GM12891 (cell line): ENCODE results near the gene DLL3.

Experiments
- DNase-seq: peaks from one replicate; pipeline ENCODE4 v3.0.0; 2011; ENCODE audit warnings: low spot score; ENCODE audit not compliant: insufficient read length
- FAIRE-seq: peaks from 2 replicates; lab custom pipeline; 2011; peaks lifted over from hg19 to GRCh38; lab: Jason Lieb, UNC
- PAX5 ChIP-seq: IDR thresholded peaks from 2 replicates; pipeline ENCODE4 v1.6.1; 2011; ENCODE audit warnings: low read length, moderate library complexity, mild to moderate bottlenecking; ENCODE audit not compliant: insufficient read depth, severe bottlenecking
- POLR2A ChIP-seq: IDR thresholded peaks from 2 replicates; pipeline ENCODE4 v1.6.1; 2011; ENCODE audit warnings: low read depth, low read length, control low read depth
- POLR2AphosphoS5 ChIP-seq: IDR thresholded peaks from 2 replicates; pipeline ENCODE4 v1.6.1; 2011; ENCODE audit warnings: low read depth, low read length, control low read depth
- POU2F2 ChIP-seq: IDR thresholded peaks from 2 replicates; pipeline ENCODE4 v1.6.1; 2011; ENCODE audit warnings: low read depth, mild to moderate bottlenecking, control low read depth, low read length, moderate library complexity
- SPI1 ChIP-seq: IDR thresholded peaks from 2 replicates; pipeline ENCODE4 v1.6.1; 2011; ENCODE audit warnings: low read depth, low read length, control low read depth
- TAF1 ChIP-seq: IDR thresholded peaks from 2 replicates; pipeline ENCODE4 v1.6.1; 2011; ENCODE audit warnings: low read depth, low read length, control low read depth

The DLL3 gene

GRCh38 chr19:39550197-39550596, 51.5 kb downstream of the DLL3 start:
- TF ChIP-seq SPI1: no peak
- TF ChIP-seq POLR2A: no peak
- TF ChIP-seq POLR2AphosphoS5: no peak
- no peak for TF ChIP-seq PAX5
- TF ChIP-seq TAF1: no peak
- no peak for TF ChIP-seq POU2F2
- DNase-seq (no peak), FAIRE-seq (no peak)

GRCh38 chr19:39553082-39553652, 54.4 kb downstream of the DLL3 start:
- DNase-seq (no peak), FAIRE-seq (no peak)
- TF ChIP-seq SPI1 (no peak), POLR2AphosphoS5 (no peak), POU2F2 (no peak), PAX5 (no peak), POLR2A (no peak), TAF1 (no peak)

GRCh38 chr19:39554701-39555311, 56.1 kb downstream of the DLL3 start:
- no peak for TF ChIP-seq POU2F2
- no peak for DNase-seq
- FAIRE-seq: no peak

- no peak for DNase-seq
- TF ChIP-seq POLR2A (no peak), SPI1 (peak; percentile 57; the same call in 1 of the 2 replicates)
- FAIRE-seq: no peak
These were observed 57.1 kb downstream of the DLL3 start for GRCh38 chr19:39555883-39556282.
